NCI-H524 (cell line): ENCODE measurements around the gene TMA7.
"Not testable (repeated sequence)": the region's sequence is repeated elsewhere in the genome, so short reads cannot be mapped to it uniquely, and the experiment has no call there.

Experiments
- DNase-seq, 2 experiments: peaks; one replicate each; lab custom pipeline; 2025; lab: John Stamatoyannopoulos, UW

Gene TMA7

DNA sequence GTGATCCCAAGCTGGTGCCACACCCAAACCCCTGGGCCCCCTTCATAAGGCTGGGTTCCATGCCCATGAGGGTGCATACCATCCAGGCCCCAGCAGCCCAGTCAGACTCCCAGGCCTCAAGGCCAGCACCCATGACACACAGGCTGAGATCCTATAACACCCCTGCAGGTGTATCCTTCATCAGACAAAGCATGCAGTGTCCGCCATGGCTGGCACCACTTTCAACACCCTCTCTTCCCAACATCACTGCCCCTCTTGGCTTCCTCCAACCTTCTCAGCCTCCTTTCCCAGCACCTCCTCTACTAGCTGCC is 3.6 kb upstream of the TMA7 start:
- DNase-seq, result no peak

DNA sequence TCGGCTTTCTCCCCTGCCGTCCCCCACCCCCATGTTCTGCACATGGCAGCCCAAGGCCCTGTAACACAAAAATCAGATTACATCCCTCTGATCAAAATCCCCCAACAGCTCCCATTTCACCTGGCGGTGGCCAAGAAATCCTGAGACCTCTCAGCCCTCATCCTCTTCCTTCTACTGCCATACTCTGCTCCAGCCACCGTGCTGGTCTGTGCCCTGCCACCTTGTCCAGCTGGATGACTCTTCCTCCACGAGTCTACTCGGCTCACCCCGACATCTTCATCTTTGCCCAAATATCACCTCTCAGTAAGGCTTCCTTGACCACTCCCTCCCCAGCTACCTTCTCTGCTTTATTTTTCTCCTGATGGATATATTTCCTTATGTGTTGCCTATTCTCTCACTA is 3.2 kb upstream of the TMA7 start:
- no peak for DNase-seq

DNA sequence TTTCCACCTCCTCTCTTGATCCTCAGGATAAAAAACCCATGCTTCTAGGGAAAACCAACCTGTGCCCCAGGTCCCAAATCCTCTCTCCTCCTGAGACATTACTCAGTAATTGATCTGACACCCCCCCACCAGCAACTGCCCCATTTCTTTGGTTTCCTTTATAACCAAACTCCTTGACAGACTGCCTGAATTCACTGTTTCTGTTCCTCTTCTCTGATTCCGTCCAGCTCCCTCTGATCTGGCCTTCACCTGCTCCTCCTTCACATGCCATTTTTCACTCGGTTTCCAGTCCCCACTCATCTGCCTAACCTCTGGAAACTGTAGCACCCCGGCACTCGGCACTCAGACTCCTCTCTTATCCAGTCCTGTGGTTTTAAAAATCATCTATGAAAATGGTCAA is 2.2 kb upstream of the TMA7 start:
- no peak for DNase-seq

DNA sequence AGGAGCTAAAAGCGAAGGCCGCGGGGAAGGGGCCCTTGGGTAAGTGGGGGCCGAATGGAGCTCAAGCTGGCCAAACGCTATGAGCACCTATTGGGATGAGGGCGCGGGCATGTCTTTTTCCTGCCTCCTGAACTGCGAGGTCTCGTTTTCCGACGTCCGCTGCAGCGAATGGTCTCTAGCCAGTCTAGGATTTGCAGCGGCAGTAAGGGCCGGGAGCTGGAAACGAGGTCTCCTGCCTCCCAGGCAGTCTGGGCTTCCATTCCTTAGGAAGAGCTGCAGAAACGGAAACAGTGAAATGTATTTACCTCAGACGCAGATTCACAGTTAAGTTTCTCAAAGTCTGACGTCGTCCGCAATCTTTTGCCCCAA is 517 bp downstream of the TMA7 start:
- DNase-seq, result no peak

DNA sequence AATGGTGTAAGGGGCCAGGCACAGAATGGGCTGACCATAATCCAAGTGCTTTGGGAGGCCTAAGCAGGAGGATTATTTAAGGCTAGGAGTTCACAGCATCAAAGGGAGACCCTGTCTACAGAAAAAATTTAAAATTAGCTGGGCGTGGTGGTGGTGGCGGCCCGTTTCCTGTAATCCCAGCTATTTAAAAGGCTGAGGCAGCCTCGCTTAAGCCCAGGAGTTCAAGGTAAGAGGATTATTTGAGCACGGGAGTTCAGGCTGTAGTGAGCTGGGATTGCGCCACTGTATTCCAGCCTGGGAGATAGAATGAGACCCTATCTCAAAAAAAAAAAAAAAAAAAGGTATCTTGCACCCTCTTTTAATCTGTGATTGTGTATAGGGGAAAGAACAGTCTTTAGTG is 1.9 kb downstream of the TMA7 start:
- DNase-seq, result no peak

DNA sequence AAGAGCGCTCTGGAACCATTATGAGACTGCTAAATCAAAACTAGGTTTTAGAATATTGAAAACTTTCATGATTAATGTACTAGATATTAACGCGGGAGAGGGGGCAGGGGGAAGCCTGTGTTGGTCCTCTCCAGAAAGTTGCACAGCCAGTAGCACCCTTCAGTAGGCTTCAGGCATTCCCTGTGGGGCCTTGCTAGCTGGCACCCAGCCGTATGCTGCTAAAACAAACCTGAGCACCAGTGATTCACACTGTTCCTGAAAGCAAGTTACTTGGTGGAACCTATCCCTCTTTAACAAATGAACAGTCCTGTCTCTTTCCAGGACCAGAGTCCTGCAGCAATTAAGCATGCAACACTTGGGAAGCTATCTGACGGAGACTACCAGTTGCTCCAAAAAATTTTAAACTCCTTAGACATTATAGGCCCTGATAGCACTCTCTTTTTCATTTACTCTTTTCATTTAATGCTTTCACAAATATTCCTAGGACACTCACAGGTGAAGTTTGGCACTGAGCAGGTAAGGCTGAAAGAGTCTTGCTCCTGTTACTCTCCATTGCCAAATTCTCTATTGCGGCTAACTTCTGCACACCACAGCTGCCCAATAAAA is 5.3 kb downstream of the TMA7 start:
- no peak for DNase-seq

DNA sequence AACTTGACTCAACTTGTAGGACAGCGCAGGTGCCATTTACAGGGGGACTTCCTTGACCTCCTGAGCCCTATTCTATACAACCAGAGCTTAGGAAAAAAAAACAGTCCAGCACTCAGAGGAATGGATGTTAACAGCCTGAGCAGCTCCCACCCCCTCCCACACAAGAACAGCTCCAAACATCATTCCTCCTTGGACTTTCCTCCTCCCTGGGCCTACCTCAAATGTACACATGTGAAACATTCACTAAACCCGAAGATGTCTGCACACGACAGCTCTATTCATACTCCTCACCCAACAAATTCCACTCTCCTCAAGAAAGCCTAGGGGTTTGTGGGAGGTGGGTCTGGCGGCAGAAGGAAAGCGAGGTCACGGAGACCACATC is 6.0 kb downstream of the TMA7 start:
- no peak for DNase-seq

DNA sequence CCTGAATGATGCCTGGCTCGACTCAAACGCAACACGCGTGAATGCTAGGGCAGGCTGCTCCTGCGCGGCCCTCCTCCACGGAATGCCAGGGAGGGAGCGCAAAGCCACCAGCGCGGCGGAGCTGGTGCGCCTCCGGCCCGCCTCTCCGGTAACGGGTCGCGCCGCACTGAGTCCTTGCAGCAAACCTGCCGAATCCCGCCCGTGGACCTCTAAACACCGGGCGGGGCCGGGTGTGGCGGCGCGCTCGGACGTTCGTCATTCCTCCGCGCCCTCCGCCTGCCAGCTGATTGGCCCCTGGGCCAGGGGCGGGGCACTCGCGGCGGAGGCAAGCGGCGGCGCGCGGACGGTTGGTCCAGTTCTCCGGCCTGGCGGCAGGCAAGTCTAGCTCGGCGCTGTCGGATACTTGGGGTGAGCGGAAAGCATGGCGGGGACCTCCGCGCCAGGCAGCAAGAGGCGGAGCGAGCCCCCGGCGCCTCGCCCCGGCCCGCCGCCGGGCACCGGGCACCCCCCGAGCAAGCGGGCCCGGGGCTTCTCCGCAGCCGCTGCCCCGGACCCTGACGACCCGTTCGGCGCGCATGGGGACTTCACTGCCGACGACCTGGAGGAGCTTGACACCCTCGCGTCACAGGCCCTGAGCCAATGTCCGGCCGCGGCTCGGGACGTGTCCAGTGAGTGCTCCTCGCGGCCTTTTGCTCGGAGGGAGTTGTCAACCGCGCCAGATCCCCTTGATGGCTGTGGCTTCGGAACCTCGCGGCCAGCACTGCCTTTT is 6.6 kb downstream of the TMA7 start, which contains the start of gene ATRIP:
ATRIP (plus strand) TSS at position 313 of the 769 bp plus-strand sequence; CDS start at position 422, 109 bp downstream.
- peak; percentile 52 to 75 for DNase-seq

DNA sequence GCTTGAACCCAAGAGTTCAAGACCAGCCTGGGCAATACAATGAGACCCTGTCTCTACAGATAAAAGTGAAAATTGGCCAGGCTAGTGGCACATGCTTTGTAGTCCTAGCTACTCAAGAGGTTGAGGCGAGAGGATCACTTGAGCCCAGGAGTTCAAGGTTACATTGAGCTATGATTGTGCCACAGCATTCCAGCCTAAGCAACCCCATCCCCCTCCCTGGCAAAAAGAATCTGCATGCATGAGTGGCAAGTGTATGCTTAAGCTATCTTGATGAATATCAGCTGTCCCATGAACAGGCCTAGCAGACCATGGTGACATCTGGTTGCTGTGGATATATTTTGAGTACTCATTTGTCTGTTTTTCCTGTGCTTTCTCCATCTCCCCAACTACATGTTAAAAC is 11.2 kb downstream of the TMA7 start:
- peak in 1 of 2 experiments; percentile 35 for DNase-seq

DNA sequence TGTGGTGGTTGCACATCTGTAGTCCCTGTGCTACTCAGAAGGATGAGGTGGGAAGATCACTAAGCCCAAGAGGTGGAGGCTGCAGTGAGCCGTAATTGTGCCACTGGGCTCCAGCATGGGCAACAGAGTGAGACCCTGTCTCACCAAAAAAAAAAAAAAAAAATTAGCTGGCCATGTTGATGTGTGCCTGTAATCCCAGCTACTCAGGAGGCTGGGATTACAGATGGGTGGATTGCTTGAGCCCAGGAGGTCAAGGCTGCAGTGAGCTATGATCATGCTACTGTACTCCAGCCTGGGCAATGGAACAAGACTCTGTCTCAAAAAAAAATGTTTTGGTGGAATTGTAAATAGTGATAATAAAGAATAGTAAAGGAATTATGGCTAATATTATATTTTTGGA is 16.4 kb downstream of the TMA7 start:
- DNase-seq, result no peak

DNA sequence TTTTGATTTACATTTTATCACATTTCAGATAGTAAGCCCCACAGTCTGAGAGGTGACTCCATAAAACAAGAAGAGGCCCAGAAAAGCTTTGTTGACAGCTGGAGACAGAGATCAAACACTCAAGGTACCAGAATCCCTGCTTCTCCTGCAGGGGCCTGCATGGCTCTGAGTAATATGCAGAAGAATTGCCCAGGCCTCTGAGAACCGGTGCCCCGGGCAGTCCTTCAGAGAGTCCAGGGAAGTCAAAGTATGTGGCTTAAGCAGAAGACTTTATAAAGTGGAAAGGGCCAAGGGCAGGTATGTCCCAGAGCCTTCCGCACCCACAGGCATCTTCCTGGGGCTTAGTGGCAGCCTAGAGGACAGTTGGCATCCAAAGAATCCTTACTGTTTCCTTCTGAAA is 19.3 kb downstream of the TMA7 start:
- DNase-seq, result no peak

DNA sequence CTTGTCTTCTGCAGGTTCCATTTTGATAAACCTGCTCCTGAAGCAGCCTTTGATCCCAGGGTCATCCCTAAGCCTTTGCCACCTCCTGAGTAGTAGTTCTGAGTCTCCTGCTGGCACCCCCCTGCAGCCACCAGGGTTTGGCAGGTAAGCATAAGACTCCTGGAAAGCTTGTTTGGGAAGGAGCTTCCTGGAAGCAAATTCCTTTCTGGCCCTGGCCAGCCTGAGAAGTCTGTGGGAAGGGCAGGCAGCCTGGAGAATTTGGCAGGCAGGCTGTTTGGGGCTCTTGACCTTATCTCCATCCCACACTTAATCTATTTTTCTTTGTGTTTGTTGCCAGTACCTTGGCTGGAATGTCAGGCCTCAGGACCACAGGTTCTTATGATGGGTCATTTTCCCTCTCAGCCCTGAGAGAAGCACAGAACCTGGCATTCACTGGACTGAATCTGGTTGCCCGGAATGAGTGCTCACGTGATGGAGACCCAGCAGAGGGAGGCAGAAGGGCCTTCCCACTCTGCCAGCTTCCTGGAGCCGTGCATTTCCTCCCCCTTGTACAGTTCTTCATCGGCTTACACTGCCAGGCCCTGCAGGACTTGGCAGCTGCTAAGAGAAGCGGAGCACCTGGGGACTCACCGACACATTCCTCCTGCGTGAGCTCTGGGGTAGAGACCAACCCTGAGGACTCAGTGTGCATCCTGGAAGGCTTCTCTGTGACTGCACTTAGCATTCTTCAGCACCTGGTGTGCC is 19.9 kb downstream of the TMA7 start:
- no peak for DNase-seq

DNA sequence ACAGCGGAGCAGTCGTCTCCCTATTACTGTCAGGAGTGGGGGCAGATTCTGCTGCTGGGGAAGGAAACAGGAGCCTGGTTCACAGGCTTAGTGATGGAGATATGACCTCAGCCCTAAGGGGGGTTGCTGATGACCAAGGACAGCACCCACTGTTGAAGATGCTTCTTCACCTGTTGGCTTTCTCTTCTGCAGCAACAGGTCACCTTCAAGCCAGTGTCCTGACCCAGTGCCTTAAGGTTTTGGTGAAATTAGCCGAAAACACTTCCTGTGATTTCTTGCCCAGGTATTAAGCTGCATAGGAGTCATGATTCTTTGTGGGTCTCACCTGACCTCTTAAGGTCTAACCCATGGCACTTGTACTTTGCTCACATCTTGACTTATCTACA is 20.5 kb downstream of the TMA7 start:
- no peak for DNase-seq

DNA sequence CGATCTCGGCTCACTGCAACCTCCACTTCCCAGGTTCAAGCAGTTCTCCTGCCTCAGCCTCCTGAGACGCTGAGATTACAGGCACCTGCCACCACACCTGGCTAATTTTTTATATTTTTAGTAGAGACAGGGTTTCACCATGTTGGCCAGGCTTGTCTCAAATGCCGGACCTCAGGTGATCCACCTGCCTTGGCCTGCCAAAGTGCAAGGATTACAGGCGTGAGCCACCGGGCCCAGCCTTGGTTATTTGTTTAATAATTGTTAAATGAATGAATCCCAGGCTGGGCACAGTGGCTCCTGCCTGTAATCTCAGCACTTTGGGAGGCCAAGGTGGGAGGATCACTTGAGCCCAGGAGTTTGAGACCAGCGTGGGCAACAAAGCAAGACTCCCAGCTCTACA is 21.7 kb downstream of the TMA7 start:
- DNase-seq, result not testable (repeated sequence)

DNA sequence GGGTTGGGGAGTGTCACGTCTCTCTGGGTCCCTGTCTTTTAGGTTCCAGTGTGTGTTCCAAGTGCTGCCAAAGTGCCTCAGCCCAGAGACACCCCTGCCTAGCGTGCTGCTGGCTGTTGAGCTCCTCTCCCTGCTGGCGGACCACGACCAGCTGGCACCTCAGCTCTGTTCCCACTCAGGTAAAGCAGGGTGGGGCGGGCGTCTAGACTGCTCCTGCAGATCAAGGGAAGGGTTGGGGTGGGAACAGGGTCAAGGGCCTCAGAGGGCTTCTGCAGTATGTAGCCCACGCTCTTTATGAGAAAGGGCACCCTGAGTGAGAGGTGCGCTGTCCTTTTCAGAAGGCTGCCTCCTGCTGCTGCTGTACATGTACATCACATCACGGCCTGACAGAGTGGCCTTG is 23.6 kb downstream of the TMA7 start:
- DNase-seq, result no peak

DNA sequence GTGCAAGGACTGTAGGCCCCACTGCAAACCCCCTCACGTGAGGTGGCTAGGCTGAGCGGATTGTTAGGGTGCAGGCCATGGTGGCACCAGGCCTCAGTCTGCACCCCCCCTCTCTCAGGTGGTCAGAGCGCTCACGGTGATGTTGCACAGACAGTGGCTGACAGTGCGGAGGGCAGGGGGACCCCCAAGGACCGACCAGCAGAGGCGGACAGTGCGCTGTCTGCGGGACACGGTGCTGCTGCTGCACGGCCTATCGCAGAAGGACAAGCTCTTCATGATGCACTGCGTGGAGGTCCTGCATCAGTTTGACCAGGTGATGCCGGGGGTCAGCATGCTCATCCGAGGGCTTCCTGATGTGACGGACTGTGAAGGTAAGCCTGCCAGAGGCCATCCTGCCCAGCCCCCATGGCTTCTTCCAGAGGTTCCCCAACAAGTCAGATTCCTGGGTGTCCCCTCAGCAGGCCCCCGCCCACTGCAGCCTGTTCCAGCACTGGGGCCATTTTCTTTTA is 24.7 kb downstream of the TMA7 start:
- DNase-seq, result no peak

DNA sequence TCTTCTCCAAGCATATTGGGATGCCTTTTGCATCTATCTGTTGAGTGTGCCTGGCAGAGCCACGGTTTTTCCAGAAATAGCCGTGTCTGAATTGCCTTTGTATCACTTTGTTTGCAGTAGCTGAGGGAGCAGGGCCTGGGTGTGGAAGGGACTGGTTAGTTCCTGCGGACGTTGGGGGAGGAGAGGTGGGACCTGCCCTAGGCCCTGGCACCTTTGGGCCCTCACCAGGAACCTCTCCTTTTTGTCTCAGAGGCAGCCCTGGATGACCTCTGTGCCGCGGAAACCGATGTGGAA is 25.1 kb downstream of the TMA7 start:
- DNase-seq, result no peak

DNA sequence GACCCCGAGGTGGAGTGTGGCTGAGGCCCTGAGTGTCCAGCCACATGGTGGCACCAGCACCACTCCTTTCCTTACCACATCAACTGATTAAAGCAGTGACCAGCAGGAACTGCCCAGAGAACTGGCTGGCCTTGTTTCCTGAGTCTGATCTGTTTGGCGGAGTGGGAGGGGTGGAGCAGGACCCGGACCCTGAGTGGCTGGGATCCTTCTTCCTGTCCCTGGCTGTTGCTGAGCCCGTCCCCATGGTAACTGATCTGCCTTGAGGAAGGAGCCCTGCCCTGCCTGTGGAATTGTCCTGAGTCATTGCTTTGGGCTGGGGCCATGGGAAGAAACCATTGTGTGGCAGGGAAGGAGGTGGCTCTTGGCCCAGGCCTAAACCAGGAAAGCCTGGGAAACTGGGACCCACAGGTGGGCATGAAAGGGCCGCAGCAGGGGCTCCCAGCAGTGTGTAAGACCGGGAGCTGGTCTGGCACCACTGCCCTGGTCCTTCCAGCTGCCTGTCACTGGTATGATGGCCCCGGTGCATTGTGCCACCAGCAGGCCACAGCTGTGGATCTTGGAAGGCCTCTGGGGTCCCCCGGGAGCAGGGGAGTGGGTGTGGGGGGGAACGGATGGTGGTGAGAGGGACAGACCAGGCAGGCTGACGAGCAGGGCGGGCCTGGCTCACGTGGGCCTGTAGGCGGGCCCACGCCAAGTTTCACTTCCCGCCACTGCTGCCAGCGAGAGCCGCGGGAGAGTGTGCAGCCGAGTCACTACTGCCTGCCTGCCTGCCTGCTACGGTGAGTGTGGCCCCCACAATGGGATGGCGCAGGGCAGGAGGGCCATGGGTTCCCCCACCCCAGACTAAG is 25.7 kb downstream of the TMA7 start:
- DNase-seq, result peak in 1 of 2 experiments; percentile 33

DNA sequence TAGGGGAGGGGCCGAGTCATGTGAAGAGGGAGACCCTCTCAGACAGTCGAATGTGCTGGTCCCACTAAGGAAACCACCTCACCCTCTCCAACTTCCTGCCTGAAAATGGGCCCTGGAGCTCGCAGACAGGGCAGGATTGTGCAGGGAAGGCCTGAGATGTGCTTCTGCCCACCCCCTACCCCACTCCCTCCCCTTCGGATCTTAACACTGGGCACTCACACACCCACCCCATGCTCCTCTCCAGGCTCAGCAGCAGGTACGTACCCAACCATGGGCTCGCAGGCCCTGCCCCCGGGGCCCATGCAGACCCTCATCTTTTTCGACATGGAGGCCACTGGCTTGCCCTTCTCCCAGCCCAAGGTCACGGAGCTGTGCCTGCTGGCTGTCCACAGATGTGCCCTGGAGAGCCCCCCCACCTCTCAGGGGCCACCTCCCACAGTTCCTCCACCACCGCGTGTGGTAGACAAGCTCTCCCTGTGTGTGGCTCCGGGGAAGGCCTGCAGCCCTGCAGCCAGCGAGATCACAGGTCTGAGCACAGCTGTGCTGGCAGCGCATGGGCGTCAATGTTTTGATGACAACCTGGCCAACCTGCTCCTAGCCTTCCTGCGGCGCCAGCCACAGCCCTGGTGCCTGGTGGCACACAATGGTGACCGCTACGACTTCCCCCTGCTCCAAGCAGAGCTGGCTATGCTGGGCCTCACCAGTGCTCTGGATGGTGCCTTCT is 26.5 kb downstream of the TMA7 start:
- DNase-seq, result no peak

DNA sequence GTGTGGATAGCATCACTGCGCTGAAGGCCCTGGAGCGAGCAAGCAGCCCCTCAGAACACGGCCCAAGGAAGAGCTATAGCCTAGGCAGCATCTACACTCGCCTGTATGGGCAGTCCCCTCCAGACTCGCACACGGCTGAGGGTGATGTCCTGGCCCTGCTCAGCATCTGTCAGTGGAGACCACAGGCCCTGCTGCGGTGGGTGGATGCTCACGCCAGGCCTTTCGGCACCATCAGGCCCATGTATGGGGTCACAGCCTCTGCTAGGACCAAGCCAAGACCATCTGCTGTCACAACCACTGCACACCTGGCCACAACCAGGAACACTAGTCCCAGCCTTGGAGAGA is 27.0 kb downstream of the TMA7 start:
- no peak for DNase-seq

DNA sequence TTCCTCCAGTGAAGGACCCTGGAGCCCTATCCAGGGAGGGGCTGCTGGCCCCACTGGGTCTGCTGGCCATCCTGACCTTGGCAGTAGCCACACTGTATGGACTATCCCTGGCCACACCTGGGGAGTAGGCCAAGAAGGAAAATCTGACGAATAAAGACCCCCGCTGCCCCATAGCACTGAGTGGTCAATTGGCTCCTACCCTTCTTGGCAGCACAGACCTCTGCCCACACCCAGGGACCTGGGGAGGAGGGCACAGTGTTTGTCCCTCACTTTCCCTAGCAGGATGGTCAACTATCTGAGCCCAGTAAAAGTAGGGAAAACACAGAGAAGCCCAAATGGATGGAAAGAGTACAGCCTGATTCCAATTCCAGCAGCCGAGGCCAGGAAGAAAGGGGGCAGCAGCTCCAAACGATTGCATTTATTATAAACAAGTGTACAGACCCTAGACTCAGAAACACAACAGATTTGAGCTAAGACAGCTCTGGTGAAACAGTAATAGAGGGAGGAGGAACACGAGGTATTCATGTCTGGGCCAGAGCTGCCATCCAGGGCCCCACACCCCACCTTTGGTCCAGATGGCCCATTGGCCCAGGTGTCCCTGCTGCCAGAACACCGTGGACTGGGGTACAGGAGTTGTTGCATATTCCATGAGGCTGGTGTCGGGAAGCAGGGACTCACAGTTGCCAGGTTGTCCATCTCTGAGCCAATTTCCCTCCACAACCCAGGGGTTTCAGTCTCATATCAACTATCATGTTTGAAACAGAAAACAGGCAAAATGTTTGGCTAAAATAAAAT is 27.6 kb downstream of the TMA7 start:
- DNase-seq, result no peak
